GM12873 (cell line): Measurements from ENCODE around the gene ASL.

Experiments
- CTCF ChIP-seq: IDR thresholded peaks from 2 replicates; pipeline ENCODE4 v1.5.1; 2012; ENCODE audit warnings: low read depth, mild to moderate bottlenecking, moderate library complexity, low read length, control low read depth; ENCODE audit not compliant: insufficient read depth; ENCODE audit errors: missing control alignments

Gene ASL

GRCh38 chr7:66069732-66070131, 5.9 kb upstream of the ASL start:
- TF ChIP-seq CTCF, result no peak

GRCh38 chr7:66070222-66070621, 5.4 kb upstream of the ASL start:
- TF ChIP-seq CTCF, result no peak

GRCh38 chr7:66072208-66072607, 3.4 kb upstream of the ASL start:
- TF ChIP-seq CTCF, result peak; percentile 4

- no peak for TF ChIP-seq CTCF
Observed at GRCh38 chr7:66076462-66077329, 1.1 kb downstream of the ASL start.

- TF ChIP-seq CTCF, result no peak
Observed at GRCh38 chr7:66078067-66078466, 2.4 kb downstream of the ASL start.

GRCh38 chr7:66082083-66082482, 6.5 kb downstream of the ASL start:
- TF ChIP-seq CTCF, result no peak

GRCh38 chr7:66082886-66083415, 7.3 kb downstream of the ASL start:
- no peak for TF ChIP-seq CTCF
